ENCODE measurements around the gene PPFIBP1.

The PPFIBP1 gene

DNA sequence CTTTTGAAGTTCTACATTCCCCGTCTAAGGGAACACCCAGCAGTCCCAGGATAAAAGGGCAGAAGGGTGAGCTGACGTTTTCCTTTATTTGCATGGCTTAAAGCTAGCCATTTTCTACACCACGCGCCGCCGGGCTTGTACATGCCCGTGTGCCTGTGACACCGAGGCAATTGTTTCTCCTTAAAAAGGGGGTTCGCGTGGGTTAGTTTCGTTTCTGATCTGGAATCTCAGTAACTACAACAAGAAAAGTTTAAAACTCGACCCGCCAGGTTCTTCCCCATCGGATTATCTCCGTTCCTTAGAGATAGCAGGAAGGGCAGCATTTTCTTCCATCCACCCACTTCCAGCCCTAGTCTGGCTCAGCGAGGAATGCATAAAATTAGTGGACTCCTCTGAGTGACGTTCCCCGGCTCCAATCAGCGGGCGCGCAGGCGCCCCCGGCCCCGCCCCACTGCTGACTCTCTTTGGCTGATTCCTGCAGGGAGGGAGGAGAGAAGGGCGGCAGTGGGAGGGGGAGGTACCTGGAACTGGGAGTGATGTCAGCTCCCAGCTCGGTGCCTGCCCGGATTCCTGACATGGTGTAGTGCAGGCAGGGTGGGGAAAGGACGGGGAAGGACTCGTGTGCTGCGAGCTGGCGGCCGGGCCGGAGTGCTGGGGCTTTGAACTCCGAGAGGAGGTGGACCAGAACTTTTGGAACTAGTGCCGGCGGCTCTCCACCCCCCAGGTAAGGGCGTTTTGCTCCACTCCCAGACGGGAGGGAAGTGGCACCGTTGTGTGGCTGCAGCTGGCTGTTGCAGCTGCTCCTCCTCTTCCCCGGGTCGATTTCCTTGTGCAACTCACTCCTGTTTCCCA is at the start of gene PPFIBP1:
TSS of gene PPFIBP1 (plus strand) at position 565 of the 852 bp plus-strand sequence. CDS start 109,191 bp downstream, outside the sequence.
- TF ChIP-seq, protein P1, sequence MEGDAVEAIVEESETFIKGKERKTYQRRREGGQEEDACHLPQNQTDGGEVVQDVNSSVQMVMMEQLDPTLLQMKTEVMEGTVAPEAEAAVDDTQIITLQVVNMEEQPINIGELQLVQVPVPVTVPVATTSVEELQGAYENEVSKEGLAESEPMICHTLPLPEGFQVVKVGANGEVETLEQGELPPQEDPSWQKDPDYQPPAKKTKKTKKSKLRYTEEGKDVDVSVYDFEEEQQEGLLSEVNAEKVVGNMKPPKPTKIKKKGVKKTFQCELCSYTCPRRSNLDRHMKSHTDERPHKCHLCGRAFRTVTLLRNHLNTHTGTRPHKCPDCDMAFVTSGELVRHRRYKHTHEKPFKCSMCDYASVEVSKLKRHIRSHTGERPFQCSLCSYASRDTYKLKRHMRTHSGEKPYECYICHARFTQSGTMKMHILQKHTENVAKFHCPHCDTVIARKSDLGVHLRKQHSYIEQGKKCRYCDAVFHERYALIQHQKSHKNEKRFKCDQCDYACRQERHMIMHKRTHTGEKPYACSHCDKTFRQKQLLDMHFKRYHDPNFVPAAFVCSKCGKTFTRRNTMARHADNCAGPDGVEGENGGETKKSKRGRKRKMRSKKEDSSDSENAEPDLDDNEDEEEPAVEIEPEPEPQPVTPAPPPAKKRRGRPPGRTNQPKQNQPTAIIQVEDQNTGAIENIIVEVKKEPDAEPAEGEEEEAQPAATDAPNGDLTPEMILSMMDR (IDR thresholded peaks at IDR 0.05; ENCODE audit: low read depth, low read length) = peak; percentile 49
- DNase-seq (ENCODE audit: low read depth in 2 of 2) = peak; percentile 99
- H3K4me3 ChIP-seq (replicated peaks in 1 of 2; ENCODE audit: low read depth in 2 of 2, low read length in 2 of 2) = peak within 1 kb of the TSS; percentile 76 to 83

DNA sequence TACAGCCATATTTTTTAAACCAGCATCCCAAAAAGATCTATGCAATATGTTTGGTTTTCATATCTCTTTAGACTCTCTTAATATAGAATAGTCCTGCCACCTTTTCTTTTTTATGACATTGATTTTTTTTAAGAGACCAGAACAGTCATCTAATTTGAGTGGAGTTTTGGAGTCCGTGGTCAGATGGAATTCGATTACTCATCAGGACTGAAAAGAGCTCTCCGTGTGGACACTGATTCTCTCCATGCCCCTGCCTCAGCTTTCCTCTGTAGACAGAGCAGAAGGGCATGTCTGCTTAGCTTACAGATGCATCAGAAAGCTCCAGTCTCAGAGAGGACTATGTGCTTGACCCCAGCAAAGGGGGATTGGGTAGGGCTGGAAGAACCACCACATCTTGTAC is 49.7 kb upstream of the PPFIBP1 start:
- H3K4me3 ChIP-seq (replicated peaks in 1 of 2; ENCODE audit: low read depth in 2 of 2, low read length in 2 of 2) = no peak overlapping the region
- TF ChIP-seq, protein P1 (IDR thresholded peaks at IDR 0.05; ENCODE audit: low read depth, low read length) = no peak
- DNase-seq (ENCODE audit: low read depth in 2 of 2) = peak; percentile 55 to 74

DNA sequence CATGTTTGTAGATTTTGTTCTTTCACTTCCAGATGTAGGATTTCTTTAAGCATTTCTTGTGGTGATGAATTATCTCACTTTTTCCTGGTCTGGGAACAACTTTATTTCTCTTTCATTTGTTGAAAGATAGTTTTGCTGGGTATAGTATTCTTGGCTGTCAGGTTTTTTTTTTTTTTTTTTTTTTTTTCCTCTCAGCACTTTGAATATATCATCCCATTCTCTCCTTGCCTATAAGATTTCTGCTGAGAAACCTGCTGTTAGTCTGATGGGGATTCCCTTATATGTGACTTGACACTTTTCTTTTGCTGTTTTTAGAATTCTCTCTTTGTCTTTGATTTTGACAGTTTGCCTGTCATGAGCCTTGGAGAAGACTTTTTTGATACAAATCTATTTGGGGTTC is 47.0 kb upstream of the PPFIBP1 start:
- TF ChIP-seq, protein P1 (IDR thresholded peaks at IDR 0.05; ENCODE audit: low read depth, low read length) = no peak
- H3K4me3 ChIP-seq (replicated peaks in 1 of 2; ENCODE audit: low read depth in 2 of 2, low read length in 2 of 2) = no peak overlapping the region

DNA sequence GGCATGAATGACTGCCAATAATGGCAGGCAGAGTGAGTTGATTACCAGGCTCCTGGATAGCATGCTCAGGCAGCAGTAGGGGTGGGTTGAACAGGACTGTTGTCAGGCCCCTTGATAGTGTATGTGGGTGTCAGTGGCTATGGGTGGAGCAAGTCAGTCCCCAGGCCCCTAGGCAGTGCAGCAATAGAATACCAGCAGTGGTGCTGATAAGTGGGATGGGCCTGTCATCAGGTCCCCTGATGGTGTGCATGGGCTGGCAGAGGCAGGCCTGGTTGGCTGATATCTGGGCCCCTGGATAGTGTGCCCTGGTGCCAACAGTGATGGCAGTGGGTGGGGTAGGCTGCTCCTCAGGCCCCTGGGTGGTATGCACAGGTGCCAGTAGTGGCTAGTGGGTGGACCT is 45.1 kb upstream of the PPFIBP1 start:
- DNase-seq (ENCODE audit: low read depth in 2 of 2) = no peak
- TF ChIP-seq, protein P1 (IDR thresholded peaks at IDR 0.05; ENCODE audit: low read depth, low read length) = no peak
- no peak overlapping the region for H3K4me3 ChIP-seq (replicated peaks in 1 of 2; ENCODE audit: low read depth in 2 of 2, low read length in 2 of 2)

More for the DNA sequence above, 47.0 kb upstream of the PPFIBP1 start:
- no peak for DNase-seq (ENCODE audit: low read depth in 2 of 2)

DNA sequence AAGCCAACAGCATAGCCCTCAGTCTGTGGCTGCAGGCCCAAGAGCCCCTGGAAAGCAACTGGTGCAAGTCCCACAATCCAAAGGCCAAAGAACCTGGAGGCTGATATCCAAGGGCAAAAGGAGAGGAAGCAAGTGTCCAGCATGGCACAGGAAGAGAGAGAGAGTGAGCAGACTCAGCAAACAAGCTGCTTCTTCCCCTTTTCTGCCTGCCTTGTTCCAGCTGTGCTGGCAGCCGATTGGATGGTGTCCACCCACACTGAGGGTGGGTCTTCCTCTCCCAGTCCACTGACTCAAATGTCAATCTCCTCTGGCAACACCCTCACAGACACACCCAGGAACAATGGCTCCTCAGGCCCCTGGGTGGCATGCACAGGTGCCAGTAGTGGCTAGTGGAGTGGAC is 44.0 kb upstream of the PPFIBP1 start:
- DNase-seq (ENCODE audit: low read depth in 2 of 2) = no peak
- H3K4me3 ChIP-seq (replicated peaks in 1 of 2; ENCODE audit: low read depth in 2 of 2, low read length in 2 of 2) = no peak overlapping the region
- TF ChIP-seq, protein P1 (IDR thresholded peaks at IDR 0.05; ENCODE audit: low read depth, low read length) = no peak

DNA sequence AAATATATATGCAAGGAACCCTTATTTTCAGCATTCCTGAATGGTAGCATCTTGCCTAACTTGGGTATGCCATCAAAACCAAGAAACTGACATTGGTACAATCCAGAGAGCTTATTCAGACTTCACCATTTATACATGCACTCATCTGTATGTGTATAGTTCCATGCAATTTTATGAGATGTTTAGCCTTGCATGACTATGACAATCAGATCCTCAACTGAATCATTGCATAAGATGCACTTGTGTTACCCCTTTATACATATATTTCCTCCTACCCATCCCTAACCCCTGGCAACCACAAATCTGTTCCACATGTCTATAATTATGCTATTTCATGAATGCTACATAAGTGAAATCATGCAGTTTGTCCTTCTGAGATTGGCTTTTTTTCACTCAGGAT is 37.0 kb upstream of the PPFIBP1 start:
- no peak for DNase-seq (ENCODE audit: low read depth in 2 of 2)
- H3K4me3 ChIP-seq (replicated peaks in 1 of 2; ENCODE audit: low read depth in 2 of 2, low read length in 2 of 2) = no peak overlapping the region
- TF ChIP-seq, protein P1 (IDR thresholded peaks at IDR 0.05; ENCODE audit: low read depth, low read length) = no peak

Measured in cardiac fibroblast (primary cell).